Activated CD8-positive, alpha-beta T cell treated with anti-CD3 and anti-CD28 coated beads for 36 hours (primary cell): ENCODE results near the gene USP9Y. TPM values are rescaled to one million over a fixed set of nuclear protein-coding genes. Genes with fewer than 3 reads are reported as not detected.
A peak's percentile ranks its signal among the peaks of the same experiment; 100 is the strongest.

Experiments
- ATAC-seq: fragments of 200-7000 bp; cut with Tn5 transposase; one replicate; pipeline ENCODE4 v1.10.0; 2021; ENCODE audit warnings: mild to moderate bottlenecking, moderate library complexity
- CTCF ChIA-PET: fragments of 350-600 bp; sonication (Branson Sonifier 250); formaldehyde crosslinking; loops from one replicate; lab custom pipeline; 2021; ENCODE audit warnings: antibody characterized with exemption; lab: Charles Lee
- POLR2A ChIA-PET: fragments of 350-600 bp; sonication (Branson Sonifier 250); formaldehyde crosslinking; loops from one replicate; lab custom pipeline; 2021; ENCODE audit warnings: antibody characterized with exemption; lab: Charles Lee
- DNase-seq: peaks from one replicate; pipeline ENCODE4 v3.0.0-alpha.2; 2020
- H3K27ac Mint-ChIP-seq: one replicate; pipeline ENCODE4 v1.8.0; 2021; ENCODE audit warnings: mild to moderate bottlenecking, mixed read lengths
- H3K27me3 Mint-ChIP-seq: one replicate; pipeline ENCODE4 v1.8.0; 2021; ENCODE audit warnings: mixed read lengths
- H3K36me3 Mint-ChIP-seq: one replicate; pipeline ENCODE4 v1.8.0; 2021; ENCODE audit warnings: low read depth, mixed read lengths
- H3K4me1 Mint-ChIP-seq: one replicate; pipeline ENCODE4 v1.8.0; 2021; ENCODE audit warnings: low read depth, mixed read lengths
- H3K4me3 Mint-ChIP-seq: one replicate; pipeline ENCODE4 v1.8.0; 2021; ENCODE audit warnings: mild to moderate bottlenecking, moderate library complexity, mixed read lengths
- H3K9me3 Mint-ChIP-seq: one replicate; pipeline ENCODE4 v1.8.0; 2021; ENCODE audit warnings: mixed read lengths
- intact Hi-C: fragments of 100-400 bp; cut with micrococcal nuclease; formaldehyde crosslinking; loops from one replicate; pipeline ENCODE4 v1.10.0; 2022
- total RNA-seq, 2 experiments: library from RNA; stranded (reverse); gene quantifications; one replicate each; pipeline ENCODE4 v1.2.3, GENCODE V29; 2021
- TF ChIP-seq, protein P1 (sequence below): fragments of 200-600 bp; IDR thresholded peaks from one replicate; pipeline ENCODE4 v1.8.0; 2022; ENCODE audit warnings: antibody characterized with exemption, mild to moderate bottlenecking

USP9Y gene
- total RNA-seq, 2 experiments from 2014 or later: 14.6 TPM

DNA sequence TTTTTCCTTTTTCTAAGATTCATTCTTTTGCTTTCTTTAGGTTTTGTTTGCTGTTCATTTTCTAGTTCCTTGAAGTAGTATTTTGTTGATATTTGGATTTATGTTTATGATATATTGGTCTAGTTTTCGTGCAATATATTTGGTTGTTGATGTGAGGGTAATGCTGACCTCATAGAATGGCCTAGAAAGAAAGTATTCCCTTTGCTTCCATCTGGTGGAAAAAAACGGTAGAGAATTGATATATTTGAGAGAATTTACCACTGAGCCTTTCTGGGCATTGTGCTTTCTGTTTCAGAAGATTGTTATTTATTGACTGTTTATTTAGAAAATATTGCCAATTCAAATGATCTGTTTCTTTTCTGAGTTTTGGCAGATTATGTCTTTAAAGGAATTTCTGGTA lies 9.4 kb downstream of the USP9Y start:
- DNase-seq (no peak), ATAC-seq (no peak)
- intact Hi-C loops: no loop called here
- Mint-ChIP-seq H3K27ac (no peak overlapping the region), H3K4me1 (peaks cover 18% of the 10 kb centered on the region), H3K36me3 (peaks cover 12% of the 10 kb centered on the region), H3K9me3 (no peaks in the 10 kb centered on the region), H3K4me3 (no peak overlapping the region), H3K27me3 (no peaks in the 10 kb centered on the region)
- POLR2A ChIA-PET: no interaction called here
- CTCF ChIA-PET: no interaction called here
- TF ChIP-seq, protein P1, sequence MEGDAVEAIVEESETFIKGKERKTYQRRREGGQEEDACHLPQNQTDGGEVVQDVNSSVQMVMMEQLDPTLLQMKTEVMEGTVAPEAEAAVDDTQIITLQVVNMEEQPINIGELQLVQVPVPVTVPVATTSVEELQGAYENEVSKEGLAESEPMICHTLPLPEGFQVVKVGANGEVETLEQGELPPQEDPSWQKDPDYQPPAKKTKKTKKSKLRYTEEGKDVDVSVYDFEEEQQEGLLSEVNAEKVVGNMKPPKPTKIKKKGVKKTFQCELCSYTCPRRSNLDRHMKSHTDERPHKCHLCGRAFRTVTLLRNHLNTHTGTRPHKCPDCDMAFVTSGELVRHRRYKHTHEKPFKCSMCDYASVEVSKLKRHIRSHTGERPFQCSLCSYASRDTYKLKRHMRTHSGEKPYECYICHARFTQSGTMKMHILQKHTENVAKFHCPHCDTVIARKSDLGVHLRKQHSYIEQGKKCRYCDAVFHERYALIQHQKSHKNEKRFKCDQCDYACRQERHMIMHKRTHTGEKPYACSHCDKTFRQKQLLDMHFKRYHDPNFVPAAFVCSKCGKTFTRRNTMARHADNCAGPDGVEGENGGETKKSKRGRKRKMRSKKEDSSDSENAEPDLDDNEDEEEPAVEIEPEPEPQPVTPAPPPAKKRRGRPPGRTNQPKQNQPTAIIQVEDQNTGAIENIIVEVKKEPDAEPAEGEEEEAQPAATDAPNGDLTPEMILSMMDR: no peak

DNA sequence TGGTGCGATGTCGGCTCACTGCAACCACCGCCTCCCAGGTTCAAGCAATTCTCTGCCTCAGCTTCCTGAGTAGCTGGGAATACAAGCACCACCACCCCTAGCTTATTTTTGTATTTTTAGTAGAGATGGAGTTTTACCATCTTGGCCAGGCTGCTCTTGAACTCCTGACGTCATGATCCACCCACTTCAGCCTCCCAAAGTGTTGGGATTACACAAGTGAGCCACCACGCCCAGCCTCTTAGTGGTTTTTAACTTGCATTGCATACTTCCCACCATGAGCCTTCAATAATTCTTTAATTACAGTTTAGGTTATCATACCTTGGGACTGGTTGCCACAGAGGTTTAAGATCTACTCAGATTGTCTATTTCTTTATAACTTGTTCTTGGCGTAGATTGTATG lies 14.3 kb downstream of the USP9Y start:
- peaks cover 12% of the 10 kb centered on the region for H3K4me1 Mint-ChIP-seq
- DNase-seq (no peak), ATAC-seq (no peak)
- H3K9me3 Mint-ChIP-seq: no peaks in the 10 kb centered on the region
- TF ChIP-seq, protein P1: no peak
- no peak overlapping the region for H3K27ac Mint-ChIP-seq
- no peaks in the 10 kb centered on the region for H3K27me3 Mint-ChIP-seq
- ChIA-PET CTCF (no interaction called here), POLR2A (interaction anchor here (0.8 kb wide), 1 partner anchor 63 kb away, joined by 3 read pairs; no protein-coding TSS in a partner anchor)
- H3K36me3 Mint-ChIP-seq: peaks cover 15% of the 10 kb centered on the region
- intact Hi-C loops: no loop called here
- no peak overlapping the region for H3K4me3 Mint-ChIP-seq

DNA sequence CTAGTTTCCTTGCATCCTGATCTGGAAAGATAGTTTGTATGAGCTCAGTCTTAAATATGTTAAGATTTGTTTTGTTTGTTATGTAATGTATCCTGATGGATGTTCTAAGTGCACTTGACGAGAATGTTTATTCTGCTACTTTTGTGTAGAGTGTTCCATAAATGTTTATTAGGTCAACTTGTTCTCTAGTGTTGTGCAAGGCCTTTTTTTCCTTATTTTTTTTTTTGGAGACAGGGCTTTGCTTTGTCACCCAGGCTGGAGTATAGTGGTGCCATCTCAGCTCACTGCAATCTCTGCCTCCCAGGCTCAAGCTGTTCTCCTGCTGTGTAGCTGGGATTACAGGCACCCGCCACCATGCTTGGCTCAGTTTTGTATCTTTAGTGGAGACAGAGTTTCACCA lies 28.7 kb downstream of the USP9Y start:
- H3K27ac Mint-ChIP-seq: no peak overlapping the region
- ATAC-seq (no peak), DNase-seq (no peak)
- CTCF ChIA-PET: no interaction called here
- POLR2A ChIA-PET: no interaction called here
- H3K4me3 Mint-ChIP-seq: no peak overlapping the region
- TF ChIP-seq, protein P1: no peak
- no peaks in the 10 kb centered on the region for H3K27me3 Mint-ChIP-seq
- peaks cover 16% of the 10 kb centered on the region for H3K4me1 Mint-ChIP-seq
- H3K36me3 Mint-ChIP-seq: peaks cover 26% of the 10 kb centered on the region
- H3K9me3 Mint-ChIP-seq: no peaks in the 10 kb centered on the region
- intact Hi-C loops: no loop called here

DNA sequence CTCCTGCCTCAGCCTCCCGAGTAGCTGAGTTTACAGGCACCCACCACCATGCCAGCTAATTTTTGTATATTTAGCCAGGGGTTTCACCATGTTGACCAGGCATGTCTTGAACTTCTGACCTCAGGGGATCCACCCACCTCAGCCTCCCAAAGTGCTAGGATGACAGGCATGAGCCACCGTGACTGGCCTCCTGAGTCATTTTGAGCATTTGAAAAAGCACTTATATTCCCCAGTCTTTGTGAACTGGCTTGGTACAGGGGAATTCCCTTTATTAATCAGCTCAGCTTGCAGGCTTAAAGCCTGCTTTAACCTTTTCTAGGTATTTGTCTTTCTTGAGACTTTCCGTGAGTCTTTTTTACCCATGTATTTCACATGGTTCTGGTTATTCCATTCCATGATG lies 32.6 kb downstream of the USP9Y start:
- intact Hi-C loops: no loop called here
- peak; percentile 99 for ATAC-seq
- CTCF ChIA-PET: no interaction called here
- Mint-ChIP-seq H3K27me3 (no peaks in the 10 kb centered on the region), H3K9me3 (no peaks in the 10 kb centered on the region), H3K36me3 (peaks cover 17% of the 10 kb centered on the region), H3K27ac (peak overlapping the region; percentile 57), H3K4me1 (peaks cover 16% of the 10 kb centered on the region), H3K4me3 (no peak overlapping the region)
- TF ChIP-seq, protein P1: no peak
- POLR2A ChIA-PET: no interaction called here
- DNase-seq: peak; percentile 77

DNA sequence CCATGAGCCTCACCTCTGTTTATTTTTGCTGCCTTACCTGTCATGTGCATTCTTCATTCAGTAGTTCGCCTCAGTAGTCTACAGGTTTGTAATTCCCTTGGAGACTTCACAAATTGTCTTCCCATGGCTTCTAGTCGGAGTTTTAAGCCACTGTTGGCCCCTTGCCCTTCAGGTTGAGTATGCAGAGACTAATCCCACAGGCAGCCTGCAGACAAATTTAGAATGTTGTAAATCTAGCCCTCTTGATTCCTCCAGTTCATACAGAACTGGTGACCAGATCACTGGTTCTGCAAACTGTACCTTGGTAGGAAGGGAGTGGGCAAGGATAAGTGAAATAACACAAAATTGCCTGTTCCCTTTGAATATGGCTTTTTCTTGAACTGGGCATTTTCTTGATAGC lies 33.0 kb downstream of the USP9Y start:
- ATAC-seq (no peak), DNase-seq (no peak)
- Mint-ChIP-seq H3K9me3 (no peaks in the 10 kb centered on the region), H3K27me3 (no peaks in the 10 kb centered on the region), H3K36me3 (peaks cover 17% of the 10 kb centered on the region), H3K4me1 (peaks cover 14% of the 10 kb centered on the region), H3K27ac (peak overlapping the region; percentile 50), H3K4me3 (no peak overlapping the region)
- TF ChIP-seq, protein P1: no peak
- intact Hi-C loops: no loop called here
- ChIA-PET POLR2A (no interaction called here), CTCF (no interaction called here)
